PFSK-1 (cell line): Measurements from ENCODE around the gene SASH1.

ENCODE experiments used
- POLR2AphosphoS5 ChIP-seq: IDR thresholded peaks from 2 replicates; pipeline ENCODE4 v1.6.1; 2012; ENCODE audit warnings: low read depth, mild to moderate bottlenecking, control low read depth, low read length, moderate library complexity
- TF ChIP-seq, protein P1 (sequence below), 2 experiments: IDR thresholded peaks; 2 replicates each; pipeline versions ENCODE4 v1.6.1 to v1.8.0; 2011 to 2012; ENCODE audit warnings: low read depth in 2 of 2, low read length in 2 of 2, control low read depth in 1 of 2, inconsistent platforms in 1 of 2, mild to moderate bottlenecking in 1 of 2, moderate library complexity in 1 of 2; ENCODE audit not compliant: insufficient read depth in 1 of 2

DNA sequence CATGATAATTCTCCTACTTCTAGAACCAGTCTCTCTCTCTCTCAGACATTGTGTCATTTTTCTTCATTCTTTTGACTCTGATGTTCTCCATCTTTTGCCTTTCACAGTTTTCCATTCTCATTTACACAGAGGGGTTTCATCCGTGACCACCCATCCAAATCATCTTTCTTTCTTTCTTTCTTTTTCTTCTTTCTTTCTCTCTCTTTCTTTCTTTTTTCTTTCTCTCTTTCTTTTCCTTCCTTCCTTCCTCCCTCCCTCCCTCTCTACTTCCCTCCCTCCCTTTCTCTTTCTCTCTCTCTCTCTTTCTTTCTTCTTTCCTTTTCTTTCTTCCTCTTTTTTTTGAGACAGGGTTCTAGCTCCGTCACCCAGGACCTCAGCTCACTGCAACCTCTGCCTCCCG lies 19.9 kb upstream of the SASH1 start:
- TF ChIP-seq, protein P1, sequence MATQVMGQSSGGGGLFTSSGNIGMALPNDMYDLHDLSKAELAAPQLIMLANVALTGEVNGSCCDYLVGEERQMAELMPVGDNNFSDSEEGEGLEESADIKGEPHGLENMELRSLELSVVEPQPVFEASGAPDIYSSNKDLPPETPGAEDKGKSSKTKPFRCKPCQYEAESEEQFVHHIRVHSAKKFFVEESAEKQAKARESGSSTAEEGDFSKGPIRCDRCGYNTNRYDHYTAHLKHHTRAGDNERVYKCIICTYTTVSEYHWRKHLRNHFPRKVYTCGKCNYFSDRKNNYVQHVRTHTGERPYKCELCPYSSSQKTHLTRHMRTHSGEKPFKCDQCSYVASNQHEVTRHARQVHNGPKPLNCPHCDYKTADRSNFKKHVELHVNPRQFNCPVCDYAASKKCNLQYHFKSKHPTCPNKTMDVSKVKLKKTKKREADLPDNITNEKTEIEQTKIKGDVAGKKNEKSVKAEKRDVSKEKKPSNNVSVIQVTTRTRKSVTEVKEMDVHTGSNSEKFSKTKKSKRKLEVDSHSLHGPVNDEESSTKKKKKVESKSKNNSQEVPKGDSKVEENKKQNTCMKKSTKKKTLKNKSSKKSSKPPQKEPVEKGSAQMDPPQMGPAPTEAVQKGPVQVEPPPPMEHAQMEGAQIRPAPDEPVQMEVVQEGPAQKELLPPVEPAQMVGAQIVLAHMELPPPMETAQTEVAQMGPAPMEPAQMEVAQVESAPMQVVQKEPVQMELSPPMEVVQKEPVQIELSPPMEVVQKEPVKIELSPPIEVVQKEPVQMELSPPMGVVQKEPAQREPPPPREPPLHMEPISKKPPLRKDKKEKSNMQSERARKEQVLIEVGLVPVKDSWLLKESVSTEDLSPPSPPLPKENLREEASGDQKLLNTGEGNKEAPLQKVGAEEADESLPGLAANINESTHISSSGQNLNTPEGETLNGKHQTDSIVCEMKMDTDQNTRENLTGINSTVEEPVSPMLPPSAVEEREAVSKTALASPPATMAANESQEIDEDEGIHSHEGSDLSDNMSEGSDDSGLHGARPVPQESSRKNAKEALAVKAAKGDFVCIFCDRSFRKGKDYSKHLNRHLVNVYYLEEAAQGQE (IDR thresholded peaks at IDR 0.05; ENCODE audit: insufficient read depth in 1 of 2, low read depth in 2 of 2, low read length in 2 of 2) = no peak
- TF ChIP-seq POLR2AphosphoS5 = no peak
